ENCODE results near the gene MUTYH. TPM values are rescaled to one million over a fixed set of nuclear protein-coding genes. Genes with fewer than 3 reads are reported as not detected.

The MUTYH gene
- polyA plus RNA-seq, 3 donors: 8.9 to 18.3 (median 11.2) TPM

- H3K27ac ChIP-seq (ENCODE audit: low read depth, low read length): no peak overlapping the region
- WGBS, 3 donors: 70 to 80% (median 72%) methylated on average over 19 of the region's 19 CpGs
These were observed 12.4 kb downstream of the MUTYH start for GRCh38 chr1:45327644-45328515.

- H3K27ac ChIP-seq (ENCODE audit: low read depth, low read length): no peak within 1 kb of the TSS
These were observed 13.3 kb downstream of the MUTYH start, which contains the start of gene HPDL for GRCh38 chr1:45326627-45327623. HPDL (plus strand) TSS chr1:45326895; CDS start chr1:45327149, 254 bp downstream.

GRCh38 chr1:45325851-45326506 lies 14.3 kb downstream of the MUTYH start:
- 51 to 57% (median 56%) methylated on average over 6 of the region's 6 CpGs for WGBS, 3 donors
- no peak overlapping the region for H3K27ac ChIP-seq (ENCODE audit: low read depth, low read length)

More at GRCh38 chr1:45326627-45327623, 13.3 kb downstream of the MUTYH start, which contains the start of gene HPDL:
- WGBS, 3 donors: 6 to 9% (median 8%) methylated on average over 80 to 96 of the region's 96 CpGs

GRCh38 chr1:45322486-45323040 lies 17.7 kb downstream of the MUTYH start:
- 87 to 92% (median 89%) methylated on average over 10 of the region's 10 CpGs for WGBS, 3 donors
- H3K27ac ChIP-seq (ENCODE audit: low read depth, low read length): no peak overlapping the region

- no peak overlapping the region for H3K27ac ChIP-seq (ENCODE audit: low read depth, low read length)
- WGBS, 3 donors: 85 to 93% (median 92%) methylated on average over 5 of the region's 5 CpGs
These were observed 18.8 kb downstream of the MUTYH start for GRCh38 chr1:45321444-45321843.

- WGBS, 3 donors: 84 to 92% (median 84%) methylated on average over 4 of the region's 4 CpGs
These were observed 20.5 kb downstream of the MUTYH start for GRCh38 chr1:45319761-45320160.

GRCh38 chr1:45317166-45317565 lies 23.1 kb downstream of the MUTYH start:
- WGBS, 3 donors: 60 to 76% (median 66%) methylated on average over 4 of the region's 4 CpGs

More at GRCh38 chr1:45319761-45320160, 20.5 kb downstream of the MUTYH start:
- H3K27ac ChIP-seq (ENCODE audit: low read depth, low read length): no peak overlapping the region

GRCh38 chr1:45314266-45314665 lies 26.0 kb downstream of the MUTYH start:
- 64 to 88% (median 78%) methylated on average over 3 of the region's 3 CpGs for WGBS, 3 donors
- no peak overlapping the region for H3K27ac ChIP-seq (ENCODE audit: low read depth, low read length)

More at GRCh38 chr1:45317166-45317565, 23.1 kb downstream of the MUTYH start:
- H3K27ac ChIP-seq (ENCODE audit: low read depth, low read length): no peak overlapping the region

- no peak overlapping the region for H3K27ac ChIP-seq (ENCODE audit: low read depth, low read length)
- 75 to 83% (median 83%) methylated on average over 3 of the region's 3 CpGs for WGBS, 3 donors
These were observed 33.3 kb downstream of the MUTYH start for GRCh38 chr1:45306905-45307304.

GRCh38 chr1:45306319-45306718 lies 33.9 kb downstream of the MUTYH start:
- 50 to 68% (median 54%) methylated on average over 8 of the region's 8 CpGs for WGBS, 3 donors
- no peak overlapping the region for H3K27ac ChIP-seq (ENCODE audit: low read depth, low read length)

GRCh38 chr1:45305231-45305630 lies 35.0 kb downstream of the MUTYH start:
- H3K27ac ChIP-seq (ENCODE audit: low read depth, low read length): no peak overlapping the region
- 85 to 90% (median 88%) methylated on average over 10 of the region's 10 CpGs for WGBS, 3 donors

- no peak overlapping the region for H3K27ac ChIP-seq (ENCODE audit: low read depth, low read length)
- WGBS, 3 donors: 31 to 48% (median 45%) methylated on average over 15 of the region's 15 CpGs
These were observed 35.7 kb downstream of the MUTYH start for GRCh38 chr1:45304311-45305081.

- 1% methylated on average over 51 to 68 of the region's 68 CpGs for WGBS, 3 donors
These were observed 36.5 kb downstream of the MUTYH start for GRCh38 chr1:45303520-45304310.

GRCh38 chr1:45302505-45303150 lies 37.6 kb downstream of the MUTYH start:
- WGBS, 3 donors: 85 to 90% (median 88%) methylated on average over 16 of the region's 16 CpGs
- H3K27ac ChIP-seq (ENCODE audit: low read depth, low read length): no peak overlapping the region

More at GRCh38 chr1:45303520-45304310, 36.5 kb downstream of the MUTYH start:
- H3K27ac ChIP-seq (ENCODE audit: low read depth, low read length): no peak overlapping the region

- 62 to 81% (median 67%) methylated on average over 2 of the region's 2 CpGs for WGBS, 3 donors
These were observed 39.6 kb downstream of the MUTYH start for GRCh38 chr1:45300669-45300997.

More at GRCh38 chr1:45300669-45300997, 39.6 kb downstream of the MUTYH start:
- no peak overlapping the region for H3K27ac ChIP-seq (ENCODE audit: low read depth, low read length)

Data from adipose tissue (tissue), 3 donors.